ENCODE results near the gene SND1. TPM values are rescaled to one million over a fixed set of nuclear protein-coding genes. Genes with fewer than 3 reads are reported as not detected.
A peak's percentile ranks its signal among the peaks of the same experiment; 100 is the strongest.

Gene SND1
- total RNA-seq, 4 donors from 2014 or later: 62.0 to 89.4 (median 82.1) TPM

- peak in 1 of 2 donors; percentile 50 for DNase-seq (ENCODE audit: low spot score in 2 of 2)
- intact Hi-C loops (cut with DNase I; ENCODE audit: low total_unique reads): no loop called here
- 72 to 73% methylated on average over 4 of the region's 4 CpGs for WGBS, 2 donors
- no peak overlapping the region for H3K4me3 ChIP-seq (ENCODE audit: low read depth, poor library complexity, severe bottlenecking)
- no peak for TF ChIP-seq CTCF (IDR thresholded peaks at IDR 0.05)
Measured at GRCh38 chr7:127986581-127987521, 334.9 kb downstream of the SND1 start.

- DNase-seq (ENCODE audit: low spot score in 2 of 2): peak in 1 of 2 donors; percentile 2
- TF ChIP-seq POLR2A (IDR thresholded peaks at IDR 0.05): no peak
- no peak for TF ChIP-seq CTCF (IDR thresholded peaks at IDR 0.05)
- H3K4me3 ChIP-seq (ENCODE audit: low read depth, poor library complexity, severe bottlenecking): no peak overlapping the region
- intact Hi-C loops (cut with DNase I; ENCODE audit: low total_unique reads): no loop called here
- WGBS, 2 donors: 33 to 50% methylated on average over 1 of the region's 1 CpG
Measured at GRCh38 chr7:127988751-127989150, 336.8 kb downstream of the SND1 start.

- TF ChIP-seq CTCF (IDR thresholded peaks at IDR 0.05) (no peak), POLR2A (IDR thresholded peaks at IDR 0.05) (no peak)
- peak in 1 of 2 donors; percentile 65 for DNase-seq (ENCODE audit: low spot score in 2 of 2)
- intact Hi-C loops (cut with DNase I; ENCODE audit: low total_unique reads): no loop called here
- WGBS, 2 donors: 87 to 95% methylated on average over 6 of the region's 6 CpGs
- no peak overlapping the region for H3K4me3 ChIP-seq (ENCODE audit: low read depth, poor library complexity, severe bottlenecking)
Measured at GRCh38 chr7:127993317-127993716, 341.3 kb downstream of the SND1 start.

- WGBS, 2 donors: 95 to 97% methylated on average over 5 of the region's 5 CpGs
- TF ChIP-seq CTCF (IDR thresholded peaks at IDR 0.05) (no peak), POLR2A (IDR thresholded peaks at IDR 0.05) (no peak)
- intact Hi-C loops (cut with DNase I; ENCODE audit: low total_unique reads): no loop called here
- H3K4me3 ChIP-seq (ENCODE audit: low read depth, poor library complexity, severe bottlenecking): no peak overlapping the region
- peak in 1 of 2 donors; percentile 42 for DNase-seq (ENCODE audit: low spot score in 2 of 2)
Measured at GRCh38 chr7:127993987-127994386, 342.0 kb downstream of the SND1 start.

- 44 to 54% methylated on average over 3 of the region's 3 CpGs for WGBS, 2 donors
- H3K4me3 ChIP-seq (ENCODE audit: low read depth, poor library complexity, severe bottlenecking): no peak overlapping the region
- intact Hi-C loops (cut with DNase I; ENCODE audit: low total_unique reads): no loop called here
- DNase-seq (ENCODE audit: low spot score in 2 of 2): peak in 1 of 2 donors; percentile 43
- no peak for TF ChIP-seq CTCF (IDR thresholded peaks at IDR 0.05)
- TF ChIP-seq POLR2A (IDR thresholded peaks at IDR 0.05): no peak
Measured at GRCh38 chr7:127995156-127995880, 343.3 kb downstream of the SND1 start.
